Esophagus squamous epithelium (tissue), 4 donors: ENCODE measurements around the gene OBSCN.

Experiments
- POLR2A ChIP-seq, 4 donors: fragments of 450-650 bp; IDR thresholded peaks; one replicate each; pipeline ENCODE4 v1.6.1; 2017; ENCODE audit warnings: antibody characterized with exemption in 4 of 4, mild to moderate bottlenecking in 4 of 4, moderate library complexity in 3 of 4
- TF ChIP-seq, protein P1 (sequence below), 6 experiments: fragments of 450-650 bp in 4 of 6; fragments of 200-600 bp in 2 of 6; sonication (generic) in 2 of 6; IDR thresholded peaks; one replicate each; pipeline ENCODE4 v1.5.1; 2016 to 2019; ENCODE audit warnings: antibody characterized with exemption in 6 of 6, mild to moderate bottlenecking in 4 of 6, moderate library complexity in 4 of 6

DNA sequence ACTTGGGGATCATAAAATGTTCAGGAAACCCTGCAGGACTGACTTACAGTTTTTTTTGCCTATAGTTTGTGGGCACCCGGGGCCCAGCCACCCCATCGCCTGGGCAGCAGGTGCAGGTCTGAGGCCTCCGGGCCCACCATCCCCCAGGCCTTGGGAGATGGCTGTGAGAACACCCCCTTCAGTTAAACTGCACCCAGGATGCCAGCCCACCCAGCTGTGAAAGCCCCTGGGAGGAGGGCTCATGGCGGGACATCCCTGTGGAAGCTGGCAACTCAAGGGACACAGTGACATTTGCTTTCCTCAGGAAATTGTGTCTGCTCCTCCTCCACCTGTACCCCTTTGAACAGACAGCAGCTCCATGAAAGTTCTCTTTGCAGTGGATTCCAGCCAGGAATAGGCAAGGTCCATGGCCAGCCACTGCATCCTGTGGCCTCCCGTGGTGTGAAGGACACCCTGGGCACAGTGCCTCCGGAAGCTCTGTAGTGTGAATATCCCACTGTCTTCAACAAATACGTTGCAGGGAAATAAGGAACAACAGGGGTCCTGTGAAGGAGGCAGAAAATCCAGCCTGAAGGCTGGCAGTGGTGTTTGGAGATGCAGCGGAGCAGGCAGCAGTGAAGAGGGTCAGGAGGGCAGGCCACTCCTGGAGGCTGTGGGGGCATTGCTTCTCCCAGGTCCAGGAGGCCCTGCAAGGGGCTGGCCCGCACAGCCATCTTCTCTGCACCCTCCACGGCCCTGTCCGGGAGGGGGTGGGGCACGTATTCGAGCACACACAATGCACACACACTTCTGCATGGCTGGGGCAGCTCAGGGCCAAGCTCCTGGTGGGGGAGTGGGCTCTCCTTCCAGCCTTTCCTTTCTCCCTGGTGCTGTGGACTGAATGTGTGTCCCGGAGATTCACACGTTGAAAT is 2.1 kb upstream of the OBSCN start:
- TF ChIP-seq, protein P1, sequence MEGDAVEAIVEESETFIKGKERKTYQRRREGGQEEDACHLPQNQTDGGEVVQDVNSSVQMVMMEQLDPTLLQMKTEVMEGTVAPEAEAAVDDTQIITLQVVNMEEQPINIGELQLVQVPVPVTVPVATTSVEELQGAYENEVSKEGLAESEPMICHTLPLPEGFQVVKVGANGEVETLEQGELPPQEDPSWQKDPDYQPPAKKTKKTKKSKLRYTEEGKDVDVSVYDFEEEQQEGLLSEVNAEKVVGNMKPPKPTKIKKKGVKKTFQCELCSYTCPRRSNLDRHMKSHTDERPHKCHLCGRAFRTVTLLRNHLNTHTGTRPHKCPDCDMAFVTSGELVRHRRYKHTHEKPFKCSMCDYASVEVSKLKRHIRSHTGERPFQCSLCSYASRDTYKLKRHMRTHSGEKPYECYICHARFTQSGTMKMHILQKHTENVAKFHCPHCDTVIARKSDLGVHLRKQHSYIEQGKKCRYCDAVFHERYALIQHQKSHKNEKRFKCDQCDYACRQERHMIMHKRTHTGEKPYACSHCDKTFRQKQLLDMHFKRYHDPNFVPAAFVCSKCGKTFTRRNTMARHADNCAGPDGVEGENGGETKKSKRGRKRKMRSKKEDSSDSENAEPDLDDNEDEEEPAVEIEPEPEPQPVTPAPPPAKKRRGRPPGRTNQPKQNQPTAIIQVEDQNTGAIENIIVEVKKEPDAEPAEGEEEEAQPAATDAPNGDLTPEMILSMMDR (IDR thresholded peaks at IDR 0.05) = no peak
- no peak for TF ChIP-seq POLR2A (IDR thresholded peaks at IDR 0.05)
